Measurements from ENCODE around the gene ATP5PF.

ATP5PF gene
- 15.0 to 21.6 reads per million in 2 donors for total RNA-seq

GRCh38 chr21:25734904-25735645 is at the start of gene ATP5PF, which contains the start of gene GABPA:
TSS of gene ATP5PF (minus strand) at chr21:25734904. CDS start at chr21:25729794, 5,110 bp downstream.
TSS of gene GABPA (plus strand) at chr21:25734972. CDS start at chr21:25741599, 6,627 bp downstream.
- peak; percentile 90 for DNase-seq

DNA sequence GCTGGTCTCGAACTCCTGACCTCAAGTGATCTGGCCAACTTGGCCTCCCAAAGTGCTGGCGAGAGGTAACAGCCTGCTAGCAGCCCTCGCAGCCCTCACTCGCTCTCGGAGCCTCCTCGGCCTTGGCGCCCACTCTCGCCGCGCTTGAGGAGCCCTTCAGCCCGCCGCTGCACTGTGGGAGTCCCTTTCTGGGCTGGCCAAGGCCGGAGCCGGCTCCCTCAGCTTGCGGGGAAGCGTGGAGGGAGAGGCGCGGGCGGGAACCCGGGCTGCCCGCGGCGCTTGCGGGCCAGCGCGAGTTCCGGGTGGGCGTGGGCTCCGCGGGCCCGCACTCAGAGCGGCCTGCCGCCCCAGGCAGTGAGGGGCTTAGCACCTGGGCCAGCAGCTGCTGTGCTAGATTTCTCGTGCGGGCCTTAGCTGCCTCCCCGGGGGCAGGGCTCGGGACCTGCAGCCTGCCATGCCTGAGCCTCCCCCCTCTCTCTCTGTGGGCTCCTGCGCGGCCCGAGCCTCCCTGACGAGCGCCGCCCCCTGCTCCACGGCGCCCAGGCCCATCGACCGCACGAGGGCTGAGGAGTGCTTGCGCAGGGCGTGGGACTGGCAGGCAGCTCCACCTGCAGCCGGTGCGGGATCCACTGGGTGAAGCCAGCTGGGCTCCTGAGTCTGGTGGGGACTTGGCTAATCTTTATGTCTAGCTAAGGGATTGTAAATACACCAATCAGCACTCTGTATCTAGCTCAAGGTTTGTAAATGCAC is 43.6 kb upstream of the ATP5PF start:
- DNase-seq = peak; percentile 6

DNA sequence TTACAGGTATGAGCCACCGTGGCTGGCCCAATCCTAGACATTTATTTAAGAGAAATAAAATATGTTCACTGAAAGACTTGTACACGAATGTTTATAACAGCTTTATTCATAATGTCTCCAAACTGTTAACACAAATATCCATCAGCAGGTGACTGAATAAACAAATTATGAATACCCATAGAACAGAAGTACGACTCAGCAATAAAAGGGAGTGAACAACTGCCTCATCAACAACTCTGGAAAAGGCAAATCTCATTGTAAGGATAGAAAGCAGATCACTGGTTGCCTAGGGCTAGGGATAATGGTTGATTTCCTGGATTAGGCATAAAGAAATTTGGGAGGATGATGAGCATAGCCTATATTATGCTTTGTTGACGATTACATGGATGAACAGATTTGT is 41.7 kb upstream of the ATP5PF start:
- DNase-seq = no peak

DNA sequence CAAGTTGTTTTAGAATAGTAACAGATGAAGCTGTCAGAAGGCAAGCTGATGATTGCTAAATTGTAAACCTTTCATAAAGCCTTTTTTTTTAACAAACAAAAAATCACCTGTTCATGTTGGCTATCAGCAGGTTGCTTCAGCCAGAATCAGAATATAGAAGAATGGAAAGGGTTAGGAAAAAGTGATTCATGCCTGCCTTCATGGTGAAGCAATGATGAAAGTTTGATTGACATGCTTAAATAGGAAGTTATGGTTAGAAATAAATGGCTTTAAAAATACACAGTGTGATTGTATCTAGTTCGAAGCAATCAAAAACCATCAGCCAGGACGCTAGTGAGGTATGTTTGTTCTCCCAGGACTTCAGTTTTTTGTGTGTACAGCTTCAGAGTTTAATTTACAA is 38.0 kb upstream of the ATP5PF start:
- DNase-seq = no peak

- DNase-seq = no peak
Measured at GRCh38 chr21:25767921-25768320, 33.2 kb upstream of the ATP5PF start.

GRCh38 chr21:25764065-25764464 is 29.4 kb upstream of the ATP5PF start:
- no peak for DNase-seq

- DNase-seq = no peak
Measured at GRCh38 chr21:25760677-25761076, 26.0 kb upstream of the ATP5PF start.

DNA sequence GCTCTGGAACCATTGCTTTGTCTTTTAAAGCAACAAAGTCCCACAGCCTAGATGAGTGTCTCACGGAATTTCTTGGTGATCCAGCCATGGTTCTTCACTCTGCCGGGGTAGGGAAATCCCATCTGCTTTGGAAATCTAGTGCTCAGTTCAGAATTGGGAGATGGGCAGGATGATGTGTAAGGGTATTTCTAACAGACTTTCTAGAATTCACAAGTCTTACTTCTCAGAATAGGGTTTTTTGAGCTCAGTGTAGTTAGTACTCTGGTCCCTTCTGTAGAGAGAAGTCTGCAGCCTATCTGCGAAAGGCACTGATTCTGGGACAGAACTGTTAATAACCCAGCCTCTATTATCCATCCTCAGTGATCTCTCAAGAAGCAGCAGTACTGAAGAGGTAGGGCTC is 25.4 kb upstream of the ATP5PF start:
- DNase-seq = no peak

DNA sequence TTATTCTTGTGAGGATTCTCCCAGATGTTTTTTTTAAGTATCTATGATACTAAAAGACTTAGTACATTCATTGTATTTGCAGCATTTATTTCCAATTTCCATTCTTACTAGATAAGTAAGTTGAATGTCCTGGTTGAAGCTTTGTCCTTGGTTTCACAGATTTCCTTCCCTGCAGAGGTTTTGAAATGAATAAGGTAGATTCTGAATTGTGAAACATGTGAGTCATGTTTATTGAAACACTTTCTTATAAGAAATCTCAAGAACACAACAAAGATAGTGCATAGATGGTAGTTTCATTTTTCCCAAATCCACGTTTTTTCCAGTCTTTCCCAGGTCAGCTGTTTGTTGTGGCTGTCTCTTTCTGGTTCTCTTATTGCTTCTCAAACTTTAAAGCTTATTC is 24.9 kb upstream of the ATP5PF start:
- DNase-seq = no peak

DNA sequence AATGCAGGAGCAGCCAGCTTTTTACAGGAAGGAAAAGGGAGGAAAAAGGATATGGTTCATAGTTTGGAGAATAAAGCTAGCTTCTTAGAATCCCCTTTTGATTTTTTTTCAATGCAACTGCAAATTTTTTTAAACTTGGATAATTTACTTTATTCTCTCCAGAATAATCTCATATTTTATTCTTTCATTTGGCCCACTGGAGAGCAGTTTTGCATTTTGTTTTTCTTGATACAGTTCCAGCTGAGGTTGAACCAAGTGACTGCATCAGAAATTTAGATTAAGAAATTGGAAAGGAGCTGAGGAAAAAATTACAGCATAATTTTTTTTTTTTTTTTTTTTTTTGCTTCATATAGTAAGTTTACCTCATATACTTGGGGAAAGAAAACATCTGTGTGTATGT is 22.8 kb upstream of the ATP5PF start:
- no peak for DNase-seq

GRCh38 chr21:25756190-25756932 is 21.7 kb upstream of the ATP5PF start:
- no peak for DNase-seq

DNA sequence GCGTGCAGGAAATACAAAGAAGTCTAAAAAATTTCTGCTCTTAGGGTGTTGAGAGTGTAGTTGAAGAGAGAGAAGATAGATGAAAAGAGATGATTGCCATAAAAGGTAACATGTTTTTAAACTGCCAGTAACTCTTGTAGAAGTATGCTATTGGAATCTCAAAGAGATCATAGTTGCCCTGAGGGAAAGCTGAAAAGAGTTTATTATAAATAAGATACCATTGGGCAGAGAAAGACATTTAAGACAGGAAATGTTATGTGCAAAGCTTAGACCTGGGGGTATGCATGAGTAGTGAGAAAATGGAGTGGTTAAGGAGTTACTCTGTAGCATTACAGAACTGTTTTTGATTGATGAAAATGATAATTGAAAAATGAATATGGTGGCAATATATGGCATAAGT is 17.7 kb upstream of the ATP5PF start:
- no peak for DNase-seq

GRCh38 chr21:25750085-25750484 is 15.4 kb upstream of the ATP5PF start:
- DNase-seq = no peak

GRCh38 chr21:25744854-25745253 is 10.2 kb upstream of the ATP5PF start:
- no peak for DNase-seq

DNA sequence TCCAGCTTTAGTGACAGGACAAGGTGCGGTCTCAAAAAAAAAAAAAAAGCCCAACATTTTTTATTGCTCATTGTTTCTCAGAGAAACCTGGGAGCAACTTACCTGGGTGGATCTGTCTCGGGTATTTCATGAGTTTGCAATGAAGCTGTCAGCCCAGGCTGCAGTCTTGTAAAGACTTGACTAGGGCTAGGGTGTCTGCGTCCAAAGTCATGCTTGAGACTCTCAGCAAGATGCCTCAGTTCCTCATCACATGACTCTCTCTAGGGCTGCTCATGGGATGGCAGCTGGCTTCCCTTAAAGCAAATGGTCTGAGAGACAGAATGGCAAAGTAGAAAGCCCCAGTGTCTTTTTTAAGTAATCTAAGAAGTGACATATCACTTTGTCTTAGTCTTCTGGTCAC is 8.2 kb upstream of the ATP5PF start:
- no peak for DNase-seq

- no peak for DNase-seq
Measured at GRCh38 chr21:25737421-25737820, 2.7 kb upstream of the ATP5PF start.

DNA sequence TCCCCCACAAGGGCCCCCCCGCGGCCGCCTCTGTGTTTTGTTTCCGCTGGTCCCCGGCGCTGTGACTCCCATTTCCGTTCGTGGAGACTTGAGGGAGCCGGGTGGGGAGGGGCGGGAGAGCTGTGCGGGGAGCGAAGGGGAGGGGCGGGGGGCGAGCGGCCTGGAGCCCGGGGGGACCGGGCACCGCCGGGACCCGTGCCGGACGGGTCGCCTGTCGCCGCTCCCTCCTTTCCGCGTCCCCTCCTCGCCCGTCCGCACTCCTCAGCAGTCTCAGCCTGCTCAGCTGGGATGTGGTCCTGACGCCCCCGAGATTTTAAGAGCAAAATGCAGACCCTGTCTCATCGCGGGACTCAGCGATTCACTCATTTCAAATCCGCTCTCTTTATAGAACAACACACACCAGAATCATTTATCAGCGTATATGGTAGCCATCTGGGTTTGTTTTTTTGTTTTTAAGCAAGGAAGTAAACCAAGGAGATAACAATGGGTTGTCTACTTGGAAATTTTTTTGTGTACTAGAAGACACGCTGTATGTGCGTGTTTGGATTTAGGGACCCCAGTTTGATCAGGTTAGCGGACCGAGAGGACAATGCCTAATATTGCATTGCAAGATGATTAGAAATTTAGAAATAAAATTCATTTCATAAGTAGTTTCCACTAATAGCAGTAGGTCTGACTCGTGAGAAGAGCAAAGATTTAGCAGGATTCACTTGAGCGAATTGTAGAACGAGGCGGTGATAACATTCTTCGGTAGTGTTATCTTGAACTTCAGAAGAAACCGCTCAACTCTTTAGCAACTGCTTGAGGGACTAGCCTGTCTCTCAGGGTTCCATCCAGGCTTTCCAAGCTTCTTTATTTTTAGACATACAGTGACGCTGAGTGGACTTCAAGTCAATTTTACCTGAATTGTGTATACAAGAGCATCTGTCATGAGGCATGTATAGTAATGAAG is 1.2 kb upstream of the ATP5PF start:
- DNase-seq = no peak

DNA sequence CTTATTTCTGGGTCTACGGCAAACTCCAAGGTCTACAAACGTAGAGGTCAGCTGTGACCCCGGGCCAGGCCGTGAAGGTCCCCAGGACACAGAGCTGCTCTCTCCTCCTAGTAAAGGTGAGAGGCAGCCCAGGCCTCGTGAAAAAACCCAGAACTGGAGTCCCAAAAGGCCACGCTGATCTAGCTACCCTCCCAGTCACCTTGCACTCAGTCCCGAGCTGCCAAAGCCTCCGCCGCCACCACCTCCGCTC is 125 bp downstream of the ATP5PF start:
- no peak for DNase-seq

DNA sequence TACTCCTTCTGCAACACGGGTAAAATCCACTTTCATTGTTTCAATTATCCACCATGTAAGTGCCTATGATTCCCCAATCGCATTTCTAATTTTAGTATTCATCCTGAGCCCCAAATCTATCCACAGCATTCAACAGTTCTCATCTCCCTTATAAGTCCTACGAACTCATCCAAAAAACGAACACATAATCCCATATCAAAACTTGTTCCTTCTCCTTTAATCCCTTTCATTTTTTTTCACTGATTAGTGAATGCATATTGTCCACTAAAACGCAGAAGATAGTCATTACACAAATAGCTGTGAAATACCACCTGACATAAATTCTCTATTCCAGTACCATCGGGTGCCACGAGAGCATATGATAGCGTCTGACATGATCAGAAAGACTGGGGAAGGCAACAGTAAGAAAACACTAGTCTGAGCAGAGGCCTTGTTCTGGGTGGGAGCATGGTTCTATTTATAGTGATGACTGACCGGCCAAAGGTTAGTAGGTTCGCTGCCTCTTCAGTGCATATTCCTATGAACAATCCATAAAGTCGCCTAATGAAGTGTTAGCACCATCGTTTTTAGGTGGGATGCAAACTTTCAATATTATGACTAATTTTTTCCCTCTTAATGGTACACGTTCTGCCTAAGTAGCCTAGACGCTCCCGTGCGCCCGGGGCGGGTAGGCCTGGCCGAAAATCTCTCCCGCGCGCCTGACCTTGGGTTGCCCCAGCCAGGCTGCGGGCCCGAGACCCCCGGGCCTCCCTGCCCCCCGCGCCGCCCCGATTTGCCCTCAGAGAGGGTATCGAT is 648 bp downstream of the ATP5PF start:
- no peak for DNase-seq

- DNase-seq = no peak
Measured at GRCh38 chr21:25732091-25732760, 2.5 kb downstream of the ATP5PF start.

DNA sequence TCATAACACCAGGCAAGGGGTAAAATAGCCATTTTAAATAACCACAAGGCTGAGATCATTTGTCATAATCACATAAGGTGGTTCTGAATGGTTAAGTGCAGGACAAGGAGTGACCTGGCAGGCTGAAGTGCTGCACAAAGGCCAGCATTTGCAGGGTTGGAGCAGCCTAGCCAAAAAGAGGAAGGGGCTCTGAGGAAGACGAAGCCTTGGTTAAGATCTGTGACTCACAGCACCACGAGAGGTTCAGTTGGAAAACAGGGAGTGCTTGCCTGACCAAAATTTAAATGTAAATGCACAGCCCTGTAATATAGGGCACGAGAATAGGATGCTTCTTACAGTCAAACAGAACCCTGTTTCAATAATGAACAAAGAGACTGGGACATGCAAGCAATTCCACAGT is 12.1 kb downstream of the ATP5PF start:
- DNase-seq = no peak
